HG03108 (cell line): ENCODE results near the gene PLEKHF1.
"Not testable (repeated sequence)": the region's sequence is repeated elsewhere in the genome, so short reads cannot be mapped to it uniquely, and the experiment has no call there.

ENCODE experiments used
- ATAC-seq: cut with Tn5 transposase; IDR thresholded peaks from one replicate; pipeline ENCODE4 v1.9.1; 2021; ENCODE audit warnings: moderate library complexity; ENCODE audit not compliant: unreplicated experiment

Gene PLEKHF1

GRCh38 chr19:29665215-29665825 is at the start of gene PLEKHF1:
PLEKHF1 (plus strand) TSS chr19:29665461; CDS start chr19:29673840, 8,379 bp downstream.
- ATAC-seq = peak; percentile 81

GRCh38 chr19:29615891-29616425 is 49.3 kb upstream of the PLEKHF1 start:
- ATAC-seq = no peak

GRCh38 chr19:29616541-29616940 is 48.7 kb upstream of the PLEKHF1 start:
- no peak for ATAC-seq

DNA sequence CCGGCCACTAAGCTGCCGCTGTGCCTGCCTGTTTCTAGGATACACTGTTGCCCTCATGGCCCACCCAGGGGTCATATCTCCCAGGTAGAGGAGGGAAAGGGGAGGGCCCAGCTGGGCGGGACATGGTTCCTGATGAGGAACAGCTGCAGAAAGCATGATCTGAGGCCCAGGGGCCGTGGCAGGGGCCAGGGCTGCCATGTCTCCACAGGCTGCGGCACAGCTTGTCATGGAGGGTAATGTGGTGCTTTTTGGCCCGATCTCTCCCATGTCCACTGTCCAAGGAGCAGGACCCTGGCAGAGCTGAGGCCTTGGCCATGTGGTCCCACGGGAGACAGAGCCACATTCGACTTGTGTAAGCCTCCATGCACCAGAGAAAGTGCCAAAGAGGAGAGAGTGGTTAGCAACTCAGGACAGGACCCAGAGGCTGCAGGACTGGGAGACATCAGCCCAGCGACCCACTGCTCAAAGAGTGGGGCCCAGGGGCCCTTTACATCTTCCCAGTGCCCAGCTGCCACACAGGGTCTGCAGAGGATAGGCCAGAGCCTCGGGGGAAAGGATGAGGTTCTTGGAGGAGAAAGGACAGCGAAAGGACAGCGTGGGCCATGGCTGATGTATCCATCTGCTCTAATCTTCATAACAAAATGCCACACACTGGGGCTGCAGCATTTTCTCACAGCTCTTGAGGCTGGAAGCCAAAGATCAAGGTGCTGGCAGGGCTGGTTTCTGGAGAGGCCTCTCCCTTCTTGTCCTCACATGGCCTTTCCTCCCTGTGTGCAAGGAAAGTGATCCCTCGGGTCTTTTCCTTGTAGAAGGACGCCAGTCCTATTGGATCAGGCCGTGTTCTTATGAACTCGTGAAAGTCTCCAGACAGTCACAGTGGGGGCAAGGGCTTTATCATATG is 47.6 kb upstream of the PLEKHF1 start:
- no peak for ATAC-seq

DNA sequence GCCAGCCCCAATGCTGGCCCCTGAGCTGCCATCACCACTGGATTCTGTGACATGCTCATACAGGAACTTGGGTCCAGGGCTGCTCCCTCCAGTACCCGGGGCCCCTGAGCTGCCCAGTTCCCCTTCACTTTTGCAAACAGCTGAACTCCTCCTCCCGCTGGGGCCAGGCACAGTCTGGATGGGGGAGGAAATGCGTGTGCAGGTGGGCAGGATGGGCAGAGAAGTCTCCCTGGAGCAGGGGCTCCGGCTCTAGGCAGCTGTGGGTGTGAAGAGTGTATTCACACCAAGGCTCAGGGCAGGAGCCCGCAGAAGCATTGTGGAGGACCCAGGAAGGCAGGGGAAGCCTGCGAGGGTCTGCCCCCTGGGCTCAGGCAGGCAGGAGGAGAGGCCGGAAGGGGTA is 46.8 kb upstream of the PLEKHF1 start:
- no peak for ATAC-seq

GRCh38 chr19:29618871-29619270 is 46.4 kb upstream of the PLEKHF1 start:
- ATAC-seq = no peak

- no peak for ATAC-seq
Measured at GRCh38 chr19:29620931-29621351, 44.3 kb upstream of the PLEKHF1 start.

- no peak for ATAC-seq
Measured at GRCh38 chr19:29622166-29623070, 42.8 kb upstream of the PLEKHF1 start.

DNA sequence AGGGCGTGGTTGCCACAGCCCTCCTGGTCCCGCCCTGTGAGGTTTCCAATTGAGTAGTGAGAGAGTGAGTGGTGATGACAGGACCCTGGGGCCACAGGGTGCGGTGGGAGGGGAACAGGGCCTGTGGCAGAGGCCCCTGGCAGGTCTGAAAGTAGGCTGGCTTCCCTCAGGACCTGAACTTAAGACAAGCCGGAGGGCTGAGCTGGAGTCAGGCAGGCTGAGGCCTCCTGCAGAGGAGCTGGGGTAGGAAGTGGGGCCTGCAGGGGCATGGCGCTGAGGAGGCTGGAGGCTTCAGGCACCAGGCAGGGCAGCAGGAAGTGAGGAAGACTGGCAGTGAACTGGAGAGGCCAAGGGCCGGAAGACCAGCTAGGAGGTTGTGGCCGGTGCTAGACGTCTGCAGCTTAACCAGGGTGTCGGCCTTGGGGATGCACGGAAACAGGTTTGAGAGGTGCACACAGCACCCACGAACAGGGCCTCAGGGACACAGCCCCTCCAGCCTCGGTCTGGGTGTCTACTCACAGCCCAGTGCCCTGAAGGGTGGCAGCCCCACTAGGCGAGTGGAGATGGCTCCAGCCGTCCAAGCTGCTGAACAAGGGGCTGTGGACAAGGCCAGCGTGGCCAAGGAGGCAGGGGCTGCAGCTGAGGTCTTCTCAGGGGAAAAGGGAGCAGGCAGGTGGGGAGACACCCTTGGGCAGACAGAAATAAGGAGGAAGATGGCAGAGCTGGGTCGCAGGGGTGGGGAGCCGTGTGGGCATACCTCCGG is 41.4 kb upstream of the PLEKHF1 start:
- no peak for ATAC-seq

DNA sequence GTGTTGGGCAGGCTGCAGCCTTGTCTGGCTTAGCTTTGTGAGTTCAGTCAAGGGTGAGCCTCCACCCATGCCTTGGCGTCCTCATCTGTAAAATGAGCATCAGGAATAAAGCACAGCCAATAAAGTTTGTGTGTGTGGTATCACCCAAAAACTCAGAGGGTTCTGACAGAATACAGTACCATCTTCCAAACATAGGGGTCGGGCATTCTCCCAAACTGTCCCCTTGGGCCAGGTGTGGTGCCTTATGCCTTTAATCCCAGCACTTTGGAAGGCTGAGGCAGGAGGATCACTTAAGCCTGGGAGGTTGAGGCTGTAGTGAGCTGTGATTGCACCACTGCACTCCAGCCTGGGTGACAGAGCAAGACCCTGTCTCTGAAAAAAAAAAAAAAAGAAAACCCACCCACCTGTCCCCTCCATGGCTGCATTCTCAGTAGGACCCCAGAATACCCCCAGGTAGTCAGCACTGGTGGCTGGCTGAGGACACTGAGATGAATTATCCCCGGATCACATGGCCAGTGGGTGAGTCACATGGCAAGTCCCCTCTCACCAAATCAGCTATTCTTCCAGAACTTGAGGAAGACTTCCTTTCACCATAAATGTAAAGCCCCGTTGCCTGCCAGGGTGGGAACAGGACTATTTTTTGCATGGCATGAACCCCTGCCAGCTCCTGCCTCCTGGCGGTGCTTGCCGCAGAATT is 40.6 kb upstream of the PLEKHF1 start:
- no peak for ATAC-seq

DNA sequence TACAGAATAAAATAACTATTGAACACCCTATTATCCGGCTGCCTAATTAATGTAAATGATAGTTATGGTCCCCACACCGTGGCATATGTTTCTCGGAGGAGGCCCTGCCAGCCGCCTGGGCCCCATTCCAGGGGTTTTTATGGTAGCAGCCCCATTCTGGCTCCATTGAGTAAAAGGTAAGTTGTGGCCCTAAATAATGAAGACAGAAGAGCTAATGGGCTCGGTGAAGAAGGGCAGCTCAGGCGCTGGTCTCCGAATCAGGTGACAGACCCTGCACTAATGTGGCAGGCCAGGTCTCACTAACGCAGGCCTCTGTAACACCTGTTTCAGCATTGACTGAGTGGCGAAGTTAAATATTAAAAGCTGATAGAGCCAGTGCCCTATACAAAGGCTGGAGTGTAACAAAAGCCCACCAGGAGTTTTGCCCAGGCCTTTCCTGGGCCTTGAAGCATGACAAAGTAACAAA is 40.0 kb upstream of the PLEKHF1 start:
- no peak for ATAC-seq

DNA sequence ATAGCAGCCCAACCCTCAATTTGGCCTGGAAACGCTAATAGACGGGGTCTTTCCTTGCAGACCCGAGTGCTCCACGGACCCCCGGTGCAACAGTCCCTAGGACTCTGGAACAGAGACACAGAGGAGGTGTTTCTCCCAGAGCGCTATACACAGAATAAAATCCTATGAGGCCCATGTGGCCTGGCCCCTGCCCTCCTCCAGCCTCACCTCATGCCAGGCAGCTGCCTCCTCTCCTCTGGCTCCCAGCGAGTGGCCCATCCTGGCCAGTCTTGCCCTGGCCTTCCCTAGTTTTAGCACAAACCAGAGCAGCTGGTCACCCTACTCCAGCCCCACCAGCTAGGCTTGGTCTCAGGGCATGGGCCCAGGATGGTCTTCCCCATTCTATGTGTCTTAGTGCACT is 38.9 kb upstream of the PLEKHF1 start:
- no peak for ATAC-seq

GRCh38 chr19:29626832-29627231 is 38.4 kb upstream of the PLEKHF1 start:
- not testable (repeated sequence) for ATAC-seq

GRCh38 chr19:29628661-29629385 is 36.4 kb upstream of the PLEKHF1 start:
- no peak for ATAC-seq

DNA sequence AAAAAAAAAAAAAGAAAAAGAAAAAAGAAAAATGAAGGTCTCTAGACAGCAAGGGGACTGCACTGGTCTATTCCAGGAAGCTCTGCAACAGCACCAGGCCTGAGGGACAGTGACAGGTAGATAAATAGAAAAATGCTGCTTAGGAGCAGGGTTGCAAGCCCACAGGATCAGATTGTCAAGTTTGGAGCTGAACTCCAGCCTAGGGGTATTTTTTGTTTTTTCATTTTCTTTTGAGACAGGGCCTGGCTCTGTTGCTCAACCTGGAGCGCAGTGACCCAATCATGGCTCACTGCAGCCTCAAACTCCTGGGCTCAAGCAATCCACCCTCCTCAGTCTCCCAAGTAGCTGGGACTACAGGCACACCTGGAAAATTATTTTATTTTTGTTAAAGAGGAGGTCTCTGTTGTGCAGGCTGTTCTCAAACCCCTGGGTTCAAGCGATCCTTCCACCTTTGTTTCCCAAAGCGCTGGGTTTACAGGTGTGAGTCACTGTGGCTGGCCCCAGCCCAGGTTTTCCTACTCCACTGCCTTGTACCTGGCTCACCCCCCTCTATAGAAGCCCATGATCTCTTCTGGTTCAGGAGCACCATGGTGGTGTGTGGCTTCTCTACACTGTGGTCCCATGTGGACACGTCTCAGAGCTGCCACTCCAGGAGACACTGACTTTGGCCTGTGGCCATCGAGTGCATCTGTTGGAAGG is 35.3 kb upstream of the PLEKHF1 start:
- no peak for ATAC-seq

DNA sequence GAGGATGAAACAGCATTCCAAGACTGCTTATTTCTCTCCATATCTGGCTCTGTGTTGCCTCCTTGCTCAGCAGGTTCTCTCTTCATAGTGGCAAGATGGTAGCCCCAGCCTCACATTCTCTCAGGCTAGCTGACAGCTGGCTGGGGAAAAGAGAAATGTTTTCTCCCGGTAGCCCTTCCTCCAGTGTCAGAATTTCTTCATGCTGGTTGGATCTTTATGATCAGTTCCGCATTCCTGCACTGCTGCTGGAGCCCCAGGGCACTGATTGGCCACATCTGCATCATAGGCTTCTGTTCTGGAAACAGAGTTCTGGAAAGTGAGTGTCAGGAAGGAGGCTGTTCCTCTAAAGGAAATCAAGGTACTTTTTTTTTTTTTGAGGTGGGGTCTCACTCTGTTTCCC is 34.6 kb upstream of the PLEKHF1 start:
- no peak for ATAC-seq

DNA sequence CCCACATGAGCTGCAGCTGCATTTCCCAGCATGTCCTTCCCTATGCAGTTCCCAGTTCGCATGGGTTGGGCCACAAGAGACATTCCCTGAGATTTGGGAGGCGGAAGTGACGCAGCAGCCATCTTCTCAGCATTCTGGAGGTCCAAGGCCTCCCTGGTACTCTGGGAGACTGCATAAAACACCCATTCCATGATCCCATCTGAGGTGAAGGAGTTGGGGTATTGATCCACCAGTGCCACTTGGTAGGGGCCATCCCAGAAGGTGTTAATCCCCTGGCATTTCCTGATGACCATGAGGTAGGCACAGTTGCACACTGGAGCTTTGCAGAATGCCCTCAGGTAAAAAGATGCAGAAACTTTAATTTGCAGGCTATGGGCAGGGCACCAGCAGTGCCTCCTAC is 33.8 kb upstream of the PLEKHF1 start:
- no peak for ATAC-seq

- no peak for ATAC-seq
Measured at GRCh38 chr19:29634002-29634401, 31.3 kb upstream of the PLEKHF1 start.
